Amniotic epithelial cell (primary cell): ENCODE measurements around the gene S100A11.

ENCODE experiments used
- DNase-seq: peaks from one replicate; pipeline ENCODE4 v3.0.0-alpha.2; 2010; ENCODE audit warnings: low read depth

S100A11 gene

DNA sequence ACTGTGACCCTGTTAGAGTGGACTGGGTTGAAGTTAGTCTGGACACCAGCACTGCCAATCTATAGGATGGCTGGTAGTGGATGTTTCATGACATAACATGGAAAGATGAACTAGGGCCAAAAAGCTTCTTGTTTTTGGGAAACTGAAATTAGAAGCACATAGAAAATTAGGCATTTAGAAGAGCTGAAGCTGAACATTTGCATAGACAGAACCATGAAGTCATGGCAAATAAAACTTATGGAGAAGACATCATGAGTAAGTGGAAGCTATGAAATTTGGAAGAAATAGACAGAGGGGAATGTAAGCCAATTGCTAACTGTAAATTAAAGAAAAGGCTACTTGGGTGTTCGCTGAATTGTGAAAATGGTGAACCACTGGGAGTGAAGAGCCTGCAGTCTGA lies 2.7 kb upstream of the S100A11 start:
- no peak for DNase-seq

DNA sequence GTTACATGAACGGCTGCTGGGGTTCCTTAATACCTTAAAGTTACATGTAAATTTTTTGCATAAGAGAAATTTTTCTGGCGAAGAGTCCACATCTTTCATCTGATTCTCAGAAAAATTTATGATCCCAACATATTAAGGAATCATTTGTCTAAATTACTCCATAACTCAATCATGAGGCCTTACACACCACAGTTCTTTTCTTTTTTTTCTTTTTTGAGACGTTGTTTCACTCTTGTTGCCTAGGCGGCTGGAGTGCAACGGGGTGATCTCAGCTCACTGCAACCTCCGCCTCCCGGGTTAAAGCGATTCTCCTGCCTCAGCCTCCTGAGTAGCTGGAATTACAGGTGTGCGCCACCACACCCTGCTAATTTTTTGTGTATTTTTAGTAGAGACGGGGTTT lies 2.1 kb upstream of the S100A11 start:
- no peak for DNase-seq

DNA sequence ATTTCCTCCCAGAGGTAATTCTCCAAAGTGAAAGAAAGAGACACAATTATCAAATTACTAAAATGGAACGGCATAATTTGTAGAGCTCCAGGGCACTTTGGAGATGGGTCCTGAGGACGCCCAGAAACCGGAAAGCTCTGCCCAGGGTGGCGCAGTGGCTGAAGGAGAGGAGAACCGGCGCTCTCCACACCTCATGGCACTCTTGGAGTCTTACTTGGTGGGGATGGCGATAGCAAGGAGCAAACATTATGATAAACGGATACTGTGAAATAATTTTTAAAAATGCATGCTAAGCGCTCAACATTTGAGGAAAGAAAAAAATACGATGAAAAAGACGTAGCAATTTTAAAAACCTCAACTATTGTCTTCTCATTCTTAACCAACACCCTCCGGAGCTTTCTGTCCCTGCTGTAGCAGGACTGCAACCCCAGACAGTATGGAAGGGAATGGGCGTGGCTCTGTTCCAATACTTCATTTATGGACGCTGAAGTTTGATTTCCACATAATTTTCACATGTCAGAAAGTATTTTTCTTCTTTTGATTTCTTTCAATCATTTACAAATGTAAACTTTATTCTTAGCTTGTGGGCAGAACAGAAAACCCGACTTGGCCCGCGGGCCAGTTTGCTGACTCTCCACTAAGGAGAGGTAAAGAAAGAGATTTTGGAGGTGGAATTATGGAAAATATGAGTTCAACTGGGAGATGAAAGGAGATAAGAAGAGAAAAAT lies 1.1 kb downstream of the S100A11 start:
- DNase-seq, result no peak

DNA sequence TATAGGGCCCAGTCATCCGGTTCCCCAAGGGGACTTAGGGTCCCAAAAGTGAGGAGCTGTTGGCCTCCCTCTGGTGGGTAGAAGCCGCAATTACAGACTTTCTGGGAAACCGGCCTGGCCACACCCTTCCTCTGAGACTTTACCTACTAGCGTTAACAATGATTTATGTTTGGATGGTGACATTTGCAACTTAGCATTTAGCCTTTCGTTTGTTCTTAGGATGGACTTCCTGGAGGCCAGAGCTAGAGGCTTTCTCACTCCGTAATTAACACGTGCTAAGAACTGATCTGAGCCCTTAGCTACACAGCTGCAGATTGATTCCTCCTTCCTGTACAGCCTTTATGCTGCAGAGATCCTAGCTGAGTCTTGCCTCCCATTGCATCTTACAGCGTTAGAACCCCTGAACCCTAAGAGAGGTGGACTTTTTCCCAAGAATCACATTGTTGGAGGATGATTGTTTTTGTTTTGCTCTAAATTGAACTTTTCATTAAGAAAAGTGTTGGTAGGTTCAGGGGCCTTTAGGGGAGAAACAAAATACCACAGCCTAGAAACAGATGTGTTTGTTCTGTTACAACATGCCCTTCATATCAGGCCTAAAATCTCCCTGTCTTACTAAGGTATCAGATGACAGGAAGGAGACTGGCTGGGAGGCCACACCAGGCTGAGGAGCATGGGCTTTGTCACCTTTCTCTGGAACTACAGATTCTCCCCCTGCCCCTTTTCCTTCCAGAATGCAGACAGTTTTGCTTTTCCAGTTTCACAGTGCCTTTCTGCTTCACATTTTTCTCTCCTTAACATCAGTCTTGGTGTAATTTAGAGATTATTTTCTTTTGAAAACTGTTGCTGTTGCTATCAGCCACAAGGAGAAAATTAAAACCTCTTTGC lies 1.9 kb downstream of the S100A11 start:
- peak; percentile 71 for DNase-seq

DNA sequence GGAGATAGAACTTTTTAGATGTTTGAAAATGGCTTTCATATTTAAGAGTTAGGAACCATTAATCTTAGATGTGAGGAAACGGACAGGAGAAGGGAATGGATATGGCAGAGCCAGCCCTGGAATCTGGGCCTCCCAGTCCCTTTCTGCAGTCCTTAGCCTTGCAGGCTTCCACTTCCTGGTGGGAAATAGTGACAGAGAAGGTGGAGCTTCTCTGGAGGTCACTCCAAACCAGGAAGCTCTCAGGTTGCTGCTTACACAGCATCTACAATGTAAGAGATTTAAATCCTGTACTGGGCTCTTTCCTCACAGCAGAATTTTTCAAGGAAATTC lies 2.5 kb downstream of the S100A11 start:
- no peak for DNase-seq

DNA sequence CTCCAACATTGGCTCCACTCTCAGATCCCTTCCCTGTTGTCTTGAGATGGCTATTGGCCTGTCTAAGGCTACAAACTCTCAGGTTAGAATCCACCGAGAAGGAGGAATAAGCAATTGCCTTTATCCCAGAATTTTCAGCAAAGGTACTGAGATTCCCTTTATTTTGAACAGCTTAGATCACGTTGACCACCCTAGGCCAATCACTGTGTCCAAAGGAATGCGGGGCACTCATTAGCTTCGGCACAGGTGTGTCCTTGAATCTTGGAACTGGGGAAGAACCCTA lies 6.9 kb downstream of the S100A11 start:
- DNase-seq, result no peak

DNA sequence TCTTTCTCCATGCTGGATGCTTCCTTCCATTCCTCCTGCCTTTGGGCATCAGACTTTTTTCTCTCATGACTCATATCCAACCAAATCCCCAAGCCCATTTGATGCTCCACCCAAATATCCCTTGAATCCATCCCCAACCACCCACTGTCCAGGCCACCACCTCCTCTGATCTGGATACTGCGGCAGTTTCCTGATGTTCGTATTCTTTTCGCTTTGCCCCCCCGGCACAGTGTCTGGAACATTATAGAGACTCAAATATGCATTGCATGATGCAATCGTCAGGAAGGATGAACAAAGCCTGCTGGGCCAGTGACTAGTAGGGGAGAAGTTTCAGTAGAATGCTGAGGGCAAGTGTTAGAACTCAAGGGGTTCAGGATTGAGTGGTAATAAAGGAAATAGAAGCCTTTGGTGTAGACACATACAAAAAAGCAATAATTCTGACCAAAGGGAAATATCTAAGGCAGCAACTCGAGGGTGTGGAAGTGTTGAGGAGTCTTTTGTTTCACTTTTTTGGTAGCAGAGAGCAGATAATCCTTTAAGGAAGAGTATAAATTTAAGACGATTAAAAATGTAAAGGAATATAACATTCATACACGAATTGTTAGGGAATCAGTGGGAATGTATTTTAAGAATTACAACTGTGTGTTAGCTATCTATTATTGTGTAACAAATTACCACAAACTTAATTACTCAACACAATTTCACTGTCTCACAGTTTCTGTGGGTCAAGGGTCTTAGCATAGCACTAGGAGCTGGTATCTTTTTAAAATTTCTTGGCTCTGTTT lies 7.5 kb downstream of the S100A11 start:
- peak; percentile 80 for DNase-seq

DNA sequence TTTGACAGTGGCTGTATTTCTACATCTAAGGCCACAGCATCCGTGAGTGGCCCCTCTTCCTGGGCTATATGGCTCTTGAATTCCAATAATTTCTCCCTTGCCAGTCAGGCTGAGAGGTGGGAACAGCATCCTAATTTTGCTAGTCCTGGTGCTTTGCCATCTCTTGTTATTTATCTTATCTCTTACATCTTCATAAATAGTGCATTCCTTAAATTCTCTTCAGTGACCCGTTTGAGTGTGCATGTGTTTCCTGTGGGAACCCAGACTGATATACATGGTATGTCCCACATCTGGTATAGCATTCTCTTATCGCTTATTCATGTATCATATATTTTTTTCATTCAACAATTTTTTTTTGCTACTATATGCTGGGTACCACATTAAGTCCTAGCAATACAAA lies 9.9 kb downstream of the S100A11 start:
- peak; percentile 70 for DNase-seq

DNA sequence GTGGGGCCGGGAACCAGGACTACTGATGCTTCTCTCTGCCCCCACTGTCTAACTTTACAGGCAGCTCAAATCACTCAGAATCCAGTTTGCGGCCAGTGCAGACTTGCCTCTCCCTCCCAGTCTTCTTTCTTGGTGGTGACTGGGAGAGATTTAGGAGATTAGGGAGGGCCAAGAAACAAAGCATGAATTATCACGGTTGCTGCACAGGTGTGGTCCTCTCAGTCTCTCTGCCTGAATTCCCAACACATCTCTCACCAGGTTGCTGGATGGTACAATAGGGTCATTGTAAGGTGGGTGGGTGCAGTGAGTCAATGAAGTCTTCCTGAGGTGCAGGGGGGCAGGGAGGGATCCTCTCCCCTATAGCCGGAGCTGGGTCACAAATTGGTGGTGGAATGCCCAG lies 12.6 kb downstream of the S100A11 start:
- no peak for DNase-seq

DNA sequence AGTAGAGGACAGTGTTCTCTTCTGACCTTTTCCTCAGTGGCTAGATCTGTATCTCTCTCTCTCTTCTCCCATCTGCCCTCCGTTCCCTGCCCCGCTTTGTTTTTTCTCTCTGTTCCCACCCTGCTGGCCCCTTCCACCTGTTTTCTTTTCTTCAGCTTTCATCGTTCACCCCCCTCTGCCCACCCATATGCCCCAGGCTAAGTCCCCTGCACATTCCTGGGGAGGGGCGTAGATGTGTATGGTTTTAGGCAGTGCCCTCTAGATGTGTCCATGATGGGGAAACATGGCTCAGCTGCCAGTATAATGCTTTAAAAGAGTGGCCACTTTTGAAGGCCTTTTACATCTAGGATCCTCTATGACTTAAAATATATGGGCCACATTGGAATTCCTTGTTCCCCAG lies 13.6 kb downstream of the S100A11 start:
- DNase-seq, result no peak

DNA sequence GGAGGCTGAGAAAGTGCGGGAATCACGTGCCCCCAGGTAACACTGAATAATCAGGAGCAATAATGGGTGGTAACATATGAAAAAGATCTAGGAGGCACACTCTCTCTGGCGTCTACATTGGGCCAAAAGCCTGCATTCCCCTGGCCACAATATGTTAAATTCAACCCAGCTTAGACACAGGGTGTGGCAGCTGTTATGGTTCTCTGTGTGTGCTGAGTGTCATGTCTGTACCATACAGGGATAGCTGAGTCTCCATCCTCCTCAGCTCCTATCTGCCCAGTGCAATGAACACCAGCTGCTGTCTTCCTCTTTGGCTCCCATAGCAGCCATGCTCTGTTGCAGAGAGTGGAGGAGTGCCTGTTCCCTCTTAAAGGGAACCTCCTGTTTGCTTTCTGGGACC lies 14.3 kb downstream of the S100A11 start:
- DNase-seq, result no peak

DNA sequence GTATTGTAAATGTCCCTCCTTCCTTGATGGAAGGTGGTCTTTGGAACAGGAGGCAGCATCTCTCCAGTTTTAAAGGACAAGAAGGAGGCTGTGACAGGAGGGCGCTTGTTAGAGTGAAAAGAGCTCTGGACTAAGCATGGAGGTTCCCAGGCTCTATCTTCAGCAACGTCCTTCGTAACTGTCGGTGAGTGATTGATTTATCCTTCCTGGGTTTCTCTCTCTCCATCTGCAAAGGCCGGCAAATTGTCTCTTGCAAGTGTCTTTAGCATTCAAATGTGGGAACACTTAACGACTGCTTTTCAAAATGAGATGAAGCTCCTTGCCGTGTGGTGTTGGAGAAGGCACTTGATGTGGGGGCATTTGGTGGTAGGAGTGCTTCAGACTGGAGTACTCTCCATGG lies 15.2 kb downstream of the S100A11 start:
- DNase-seq, result no peak

DNA sequence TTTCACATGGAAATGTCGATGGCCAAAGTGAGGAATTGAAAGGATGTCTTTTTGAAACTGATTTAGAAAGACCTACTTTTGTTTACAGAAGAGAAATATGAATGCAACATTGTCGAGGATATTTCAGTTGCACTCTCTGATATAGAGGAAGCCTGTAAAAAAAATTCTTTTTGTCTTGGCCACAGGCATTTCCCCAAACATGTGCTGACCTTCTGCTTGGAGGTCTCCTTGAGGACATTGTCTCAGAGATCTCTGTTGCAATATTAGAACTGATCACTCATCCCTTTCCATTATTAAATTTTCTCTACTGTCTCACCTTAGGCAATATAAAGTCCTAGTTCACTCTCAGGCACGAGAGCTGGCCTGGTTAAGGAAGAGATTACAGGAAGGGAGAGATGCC lies 16.0 kb downstream of the S100A11 start:
- DNase-seq, result no peak

DNA sequence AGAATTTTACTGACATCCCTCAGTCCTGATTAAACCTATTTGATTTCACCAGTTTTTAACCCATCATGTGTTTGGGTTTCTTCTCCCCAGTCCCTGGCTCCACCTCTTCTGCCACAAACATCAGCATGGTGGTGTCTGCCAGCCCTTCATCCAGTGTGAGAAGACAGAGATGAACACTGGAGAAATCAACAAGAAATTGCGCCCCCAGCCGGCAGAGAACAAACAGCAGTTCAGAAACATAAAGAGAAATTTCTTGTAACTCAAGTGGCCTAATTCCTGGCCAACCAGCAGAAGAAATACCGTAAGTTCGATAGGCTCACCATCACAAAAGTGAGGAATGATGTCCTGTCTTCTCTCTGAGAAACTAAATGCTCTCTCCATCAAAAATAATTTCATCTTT lies 18.3 kb downstream of the S100A11 start:
- no peak for DNase-seq

DNA sequence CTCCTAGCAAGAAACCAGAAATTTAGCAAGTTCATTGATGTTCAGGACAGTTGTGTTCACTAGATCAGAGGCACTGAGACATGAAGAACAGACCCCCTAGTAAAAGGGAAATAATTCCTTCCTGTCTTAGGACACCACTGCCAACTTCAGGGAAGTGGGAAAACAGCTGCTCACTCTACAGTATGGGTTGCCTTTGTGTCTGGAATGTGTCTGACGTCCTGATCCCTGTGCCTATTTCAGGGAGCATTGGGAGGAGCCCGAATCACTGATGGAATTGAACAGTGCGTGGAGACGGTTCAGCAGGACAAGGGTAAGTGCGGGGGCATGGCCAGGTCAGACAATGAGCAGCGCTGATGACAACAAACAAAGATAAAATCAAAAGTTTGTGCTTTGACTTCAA lies 21.0 kb downstream of the S100A11 start:
- DNase-seq, result no peak

DNA sequence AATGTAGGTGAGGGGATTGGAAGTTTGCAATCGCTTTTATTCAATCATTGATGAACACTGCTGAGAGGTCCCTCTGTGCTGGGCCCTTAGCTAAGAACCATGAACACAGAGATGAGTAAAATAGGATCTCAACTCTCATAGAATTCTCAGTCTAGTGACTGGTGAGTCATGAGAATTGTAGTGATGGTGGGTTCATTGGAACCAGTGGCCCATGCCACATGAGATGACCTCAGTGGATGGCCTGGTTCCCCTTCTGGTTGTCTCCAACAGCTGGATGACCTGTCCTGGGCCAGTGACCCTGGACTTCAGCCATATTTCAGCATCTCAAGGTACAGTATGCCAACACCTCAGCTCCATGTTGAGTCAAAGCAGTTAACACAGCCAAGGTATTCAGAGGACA lies 21.9 kb downstream of the S100A11 start:
- no peak for DNase-seq

DNA sequence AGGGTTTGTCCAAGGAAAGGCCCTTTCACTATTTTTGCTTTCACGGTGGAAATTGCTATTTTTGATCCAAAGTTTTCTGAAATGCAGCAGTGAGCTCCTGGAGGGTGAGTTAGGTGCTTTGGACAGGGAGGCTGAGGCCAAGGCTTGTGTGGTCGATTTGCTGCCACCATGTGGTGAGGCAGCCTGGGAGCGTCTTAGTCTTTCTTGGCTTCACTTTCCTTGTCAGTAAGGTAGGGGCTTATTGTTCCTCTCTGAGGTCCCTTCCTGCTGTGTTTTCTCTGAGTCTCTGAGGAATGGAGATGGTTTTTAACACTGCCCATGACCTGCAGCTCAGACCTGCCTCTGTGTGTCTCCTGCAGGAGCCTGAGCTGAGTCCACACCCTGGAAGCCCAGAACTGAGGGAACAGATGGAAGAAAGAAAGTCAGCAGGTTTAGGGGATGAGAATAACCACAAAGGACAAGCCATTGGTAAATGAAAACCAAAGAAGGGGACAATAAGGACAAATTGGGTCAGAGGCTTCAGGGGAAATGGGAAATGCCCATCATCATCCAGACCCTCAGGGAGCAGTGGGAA lies 23.1 kb downstream of the S100A11 start:
- peak; percentile 48 for DNase-seq

DNA sequence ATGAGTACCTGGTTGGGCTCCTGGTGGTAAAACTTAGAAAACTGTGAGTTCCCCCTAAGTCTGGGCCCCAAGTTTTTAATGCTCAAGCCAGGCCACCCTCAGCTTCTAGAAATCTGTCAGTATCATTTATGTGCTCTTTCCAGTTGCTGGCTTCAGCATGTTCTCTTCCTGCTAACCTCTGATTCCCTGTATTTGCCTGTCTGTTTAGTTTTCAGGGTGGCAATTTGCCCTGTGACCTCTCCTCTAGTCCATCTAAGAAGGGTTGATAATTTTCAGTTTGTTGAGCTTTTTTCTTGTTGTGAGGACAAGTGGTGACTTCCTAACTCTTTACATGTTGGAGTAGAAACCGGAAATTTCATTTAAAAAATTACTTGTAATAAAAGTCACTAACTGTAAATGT lies 27.1 kb downstream of the S100A11 start:
- DNase-seq, result no peak

DNA sequence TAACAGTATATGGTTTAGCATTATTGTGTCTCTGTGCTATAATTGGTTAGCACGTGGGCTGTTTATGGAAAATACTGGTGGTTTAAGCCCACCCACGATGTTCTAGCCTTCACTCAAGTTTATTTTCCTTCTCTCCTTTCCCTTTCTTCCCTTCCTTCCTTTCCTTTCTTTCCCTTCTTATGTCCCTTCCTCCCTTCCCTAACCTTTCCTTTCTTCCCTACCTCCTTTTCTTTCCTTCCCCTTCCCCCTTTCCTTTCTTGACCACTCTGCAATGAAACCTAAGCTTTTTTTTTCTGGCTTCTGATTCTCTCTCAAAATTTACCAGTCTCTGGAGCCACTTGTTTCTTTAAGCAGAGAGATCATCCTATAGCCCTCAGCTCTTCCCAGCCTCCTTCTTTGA lies 29.8 kb downstream of the S100A11 start:
- DNase-seq, result no peak

DNA sequence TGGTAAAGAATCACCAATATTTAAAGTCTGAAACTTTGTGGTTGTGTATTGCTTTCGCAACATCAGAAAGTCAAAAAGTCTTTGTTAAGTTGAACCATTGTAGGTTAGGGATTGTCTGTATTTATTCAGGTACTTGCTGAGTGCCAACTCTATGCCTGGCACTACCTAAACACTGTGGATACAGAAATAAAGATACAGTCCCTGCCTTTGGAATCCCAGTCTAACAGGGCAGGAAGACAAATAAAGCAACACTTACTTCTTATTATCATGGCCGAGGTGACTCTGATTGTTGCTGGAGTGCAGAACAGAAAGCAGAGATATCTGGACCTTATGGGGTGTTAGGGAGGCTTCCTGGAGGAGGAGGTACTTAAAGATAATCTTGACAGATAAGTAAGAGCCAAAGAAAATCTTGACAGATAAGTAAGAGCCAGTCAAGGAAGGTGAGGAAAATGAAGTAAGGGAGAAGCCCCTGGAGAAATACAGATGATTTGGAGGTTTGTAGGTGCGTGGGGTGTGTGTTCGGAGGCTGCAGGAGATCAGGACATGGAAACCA lies 31.4 kb downstream of the S100A11 start:
- DNase-seq, result no peak

DNA sequence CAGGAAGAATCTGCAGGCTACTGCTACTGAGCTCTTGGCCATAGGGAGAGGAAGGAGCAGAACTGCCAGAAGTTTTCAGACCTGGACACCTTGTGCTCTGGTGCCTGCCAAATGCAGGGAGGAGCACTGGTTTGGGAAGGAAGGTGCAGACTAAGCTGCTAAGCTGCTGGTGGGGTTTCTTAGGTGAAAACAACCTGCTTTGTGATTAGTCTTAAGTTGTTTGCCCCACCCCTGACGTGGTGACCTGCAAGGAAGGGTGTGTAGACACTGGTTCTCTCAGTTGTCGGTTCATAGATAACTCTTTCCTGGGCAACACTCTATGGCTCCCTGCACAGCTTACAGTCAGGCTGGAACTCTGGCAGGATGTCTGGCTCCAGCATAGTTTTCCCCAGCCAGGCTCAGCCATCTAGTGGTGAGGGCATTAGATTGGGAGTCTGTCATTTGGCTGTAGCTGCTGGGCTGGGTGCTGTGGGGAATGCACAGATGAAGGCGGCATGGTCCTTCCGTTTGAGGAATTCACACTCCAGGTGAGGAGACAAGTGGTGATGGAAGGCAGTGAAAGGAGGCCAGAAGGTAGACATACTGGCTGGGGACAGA lies 32.9 kb downstream of the S100A11 start:
- no peak for DNase-seq

DNA sequence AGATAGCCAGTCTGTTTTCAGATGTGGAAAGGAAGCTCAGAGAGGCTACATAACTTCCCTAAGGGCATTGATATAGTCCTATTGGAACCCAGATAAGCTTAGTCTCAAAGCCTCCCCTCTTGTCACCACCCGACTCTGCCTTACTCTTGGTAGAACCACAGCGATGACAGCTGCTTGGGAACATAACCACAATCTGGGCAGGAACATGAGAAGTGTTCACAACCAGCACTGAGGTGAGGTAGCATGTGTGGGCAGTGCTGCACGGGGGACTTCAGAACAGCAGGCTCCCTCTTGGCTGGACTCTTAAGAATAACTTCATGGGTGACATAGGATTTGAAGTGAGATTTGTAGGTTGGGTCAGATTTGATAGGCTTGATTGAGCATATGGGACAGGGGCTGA lies 33.8 kb downstream of the S100A11 start:
- DNase-seq, result no peak
